ENCODE results near the gene AVL9.
"Not testable (repeated sequence)": the region's sequence is repeated elsewhere in the genome, so short reads cannot be mapped to it uniquely, and the experiment has no call there.

The AVL9 gene

GRCh38 chr7:32637611-32638010, 142.3 kb downstream of the AVL9 start:
- DNase-seq (ENCODE audit: low spot score): not testable (repeated sequence)

Measured in LoVo (cell line).